ENCODE results near the gene KLF2. TPM values are rescaled to one million over a fixed set of nuclear protein-coding genes. Genes with fewer than 3 reads are reported as not detected.

KLF2 gene
- total RNA-seq, 3 donors from 2014 or later (not counting 1 experiment from before 2014, with no cell fraction given), result 246 to 645 (median 377) TPM

- H3K9me3 ChIP-seq (ENCODE audit: control insufficient read depth, insufficient read depth, low read length), result no peaks in the 10 kb centered on the region
- H3K27ac Mint-ChIP-seq, result peak overlapping the region; percentile 98 to 99
- peak overlapping the region; percentile 73 for H3K4me3 Mint-ChIP-seq
- ATAC-seq, result no peak
- no peaks in the 10 kb centered on the region for H3K36me3 Mint-ChIP-seq
- H3K4me3 ChIP-seq (ENCODE audit: low read length), result no peak overlapping the region
- H3K27ac ChIP-seq (ENCODE audit: low read length), result peak overlapping the region; percentile 68
- H3K27me3 Mint-ChIP-seq (ENCODE audit: low read depth in 2 of 2), result no peaks in the 10 kb centered on the region
- peaks cover 100% of the 10 kb centered on the region for H3K4me1 ChIP-seq (ENCODE audit: control insufficient read depth, insufficient read depth, low read length)
- 29% methylated on average over 1 of the region's 1 CpG for WGBS (ENCODE audit: insufficient coverage)
- no peak for TF ChIP-seq CTCF (IDR thresholded peaks at IDR 0.05)
- peaks cover 74 to 79% of the 10 kb centered on the region in 2 donors for H3K4me1 Mint-ChIP-seq
- no peaks in the 10 kb centered on the region for H3K27me3 ChIP-seq (ENCODE audit: control insufficient read depth, insufficient read depth, low read length)
- H3K36me3 ChIP-seq (ENCODE audit: control insufficient read depth, insufficient read depth, low read length), result peaks cover 5% of the 10 kb centered on the region
- intact Hi-C loops (cut with micrococcal nuclease), result no loop called here
- no peaks in the 10 kb centered on the region for H3K9me3 Mint-ChIP-seq
- peak in 1 of 2 donors; percentile 20 for DNase-seq
These were observed 9.8 kb downstream of the KLF2 start for GRCh38 chr19:16334411-16334810.

GRCh38 chr19:16335226-16335625 lies 10.6 kb downstream of the KLF2 start:
- intact Hi-C loops (cut with micrococcal nuclease), result loop anchor here (5.0 kb wide), 1 partner anchor 112 kb away; no protein-coding TSS in a partner anchor
- Mint-ChIP-seq H3K4me1 (peaks cover 72 to 77% of the 10 kb centered on the region in 2 donors), H3K36me3 (no peaks in the 10 kb centered on the region), H3K4me3 (peak overlapping the region; percentile 73), H3K27ac (peak overlapping the region; percentile 98 to 99), H3K27me3 (ENCODE audit: low read depth in 2 of 2) (no peaks in the 10 kb centered on the region), H3K9me3 (no peaks in the 10 kb centered on the region)
- H3K27ac ChIP-seq (ENCODE audit: low read length), result peak overlapping the region; percentile 68
- H3K4me1 ChIP-seq (ENCODE audit: control insufficient read depth, insufficient read depth, low read length), result peaks cover 100% of the 10 kb centered on the region
- no peaks in the 10 kb centered on the region for H3K9me3 ChIP-seq (ENCODE audit: control insufficient read depth, insufficient read depth, low read length)
- peak overlapping the region; percentile 29 for H3K4me3 ChIP-seq (ENCODE audit: low read length)
- ATAC-seq (peak; percentile 39 to 70 (median 64)), DNase-seq (peak; percentile 66 to 81)
- H3K27me3 ChIP-seq (ENCODE audit: control insufficient read depth, insufficient read depth, low read length), result no peaks in the 10 kb centered on the region
- WGBS (ENCODE audit: insufficient coverage), result 54% methylated on average over 20 of the region's 20 CpGs
- no peak for TF ChIP-seq CTCF (IDR thresholded peaks at IDR 0.05)
- no peaks in the 10 kb centered on the region for H3K36me3 ChIP-seq (ENCODE audit: control insufficient read depth, insufficient read depth, low read length)

GRCh38 chr19:16336571-16336970 lies 11.9 kb downstream of the KLF2 start:
- Mint-ChIP-seq H3K4me1 (peaks cover 69 to 75% of the 10 kb centered on the region in 2 donors), H3K27me3 (ENCODE audit: low read depth in 2 of 2) (no peaks in the 10 kb centered on the region), H3K9me3 (no peaks in the 10 kb centered on the region), H3K36me3 (no peaks in the 10 kb centered on the region), H3K4me3 (peak overlapping the region; percentile 87), H3K27ac (peak overlapping the region; percentile 97 to 98)
- WGBS (ENCODE audit: insufficient coverage), result 96% methylated on average over 4 of the region's 4 CpGs
- DNase-seq (no peak), ATAC-seq (no peak)
- H3K9me3 ChIP-seq (ENCODE audit: control insufficient read depth, insufficient read depth, low read length), result no peaks in the 10 kb centered on the region
- intact Hi-C loops (cut with micrococcal nuclease), result loop anchor here (5.0 kb wide), 1 partner anchor 111 kb away; no protein-coding TSS in a partner anchor
- H3K36me3 ChIP-seq (ENCODE audit: control insufficient read depth, insufficient read depth, low read length), result no peaks in the 10 kb centered on the region
- H3K4me3 ChIP-seq (ENCODE audit: low read length), result no peak overlapping the region
- H3K4me1 ChIP-seq (ENCODE audit: control insufficient read depth, insufficient read depth, low read length), result peaks cover 100% of the 10 kb centered on the region
- H3K27me3 ChIP-seq (ENCODE audit: control insufficient read depth, insufficient read depth, low read length), result no peaks in the 10 kb centered on the region
- TF ChIP-seq CTCF (IDR thresholded peaks at IDR 0.05), result no peak
- H3K27ac ChIP-seq (ENCODE audit: low read length), result peak overlapping the region; percentile 69

Data from natural killer cell (primary cell).